Measurements from ENCODE around the gene PRKCQ. TPM values are rescaled to one million over a fixed set of nuclear protein-coding genes. Genes with fewer than 3 reads are reported as not detected.

PRKCQ gene
- total RNA-seq, 4 donors from 2014 or later = 1.8 to 11.6 (median 3.7) TPM

DNA sequence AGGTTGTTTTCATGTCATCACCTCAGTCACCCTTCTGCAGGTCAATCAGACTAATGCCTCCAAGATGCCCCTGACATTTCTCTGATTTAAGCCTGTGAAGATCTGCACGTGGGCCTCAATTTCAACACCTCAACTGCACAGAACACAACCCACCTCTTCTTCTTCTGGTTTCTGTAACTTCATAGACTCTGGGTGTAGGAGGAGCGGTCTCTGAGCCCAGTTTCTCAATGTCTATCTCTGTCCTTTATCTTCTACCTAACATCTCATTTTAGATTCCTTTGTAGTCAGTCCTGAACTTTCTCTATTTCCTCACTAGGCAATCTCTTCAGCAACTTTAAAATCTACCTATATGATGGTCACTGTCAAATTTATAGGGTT lies 85.6 kb downstream of the PRKCQ start:
- peak overlapping the region; percentile 8 to 63 (median 54) for H3K27ac ChIP-seq
- no peaks in the 10 kb centered on the region for H3K27me3 ChIP-seq
- H3K4me3 ChIP-seq = no peak overlapping the region
- H3K9me3 ChIP-seq = no peaks in the 10 kb centered on the region
- H3K36me3 ChIP-seq = no peaks in the 10 kb centered on the region
- no peak for DNase-seq
- no peak for TF ChIP-seq POLR2A (IDR thresholded peaks at IDR 0.05)
- TF ChIP-seq, protein P1, sequence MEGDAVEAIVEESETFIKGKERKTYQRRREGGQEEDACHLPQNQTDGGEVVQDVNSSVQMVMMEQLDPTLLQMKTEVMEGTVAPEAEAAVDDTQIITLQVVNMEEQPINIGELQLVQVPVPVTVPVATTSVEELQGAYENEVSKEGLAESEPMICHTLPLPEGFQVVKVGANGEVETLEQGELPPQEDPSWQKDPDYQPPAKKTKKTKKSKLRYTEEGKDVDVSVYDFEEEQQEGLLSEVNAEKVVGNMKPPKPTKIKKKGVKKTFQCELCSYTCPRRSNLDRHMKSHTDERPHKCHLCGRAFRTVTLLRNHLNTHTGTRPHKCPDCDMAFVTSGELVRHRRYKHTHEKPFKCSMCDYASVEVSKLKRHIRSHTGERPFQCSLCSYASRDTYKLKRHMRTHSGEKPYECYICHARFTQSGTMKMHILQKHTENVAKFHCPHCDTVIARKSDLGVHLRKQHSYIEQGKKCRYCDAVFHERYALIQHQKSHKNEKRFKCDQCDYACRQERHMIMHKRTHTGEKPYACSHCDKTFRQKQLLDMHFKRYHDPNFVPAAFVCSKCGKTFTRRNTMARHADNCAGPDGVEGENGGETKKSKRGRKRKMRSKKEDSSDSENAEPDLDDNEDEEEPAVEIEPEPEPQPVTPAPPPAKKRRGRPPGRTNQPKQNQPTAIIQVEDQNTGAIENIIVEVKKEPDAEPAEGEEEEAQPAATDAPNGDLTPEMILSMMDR (IDR thresholded peaks at IDR 0.05) = no peak
- H3K4me1 ChIP-seq = no peaks in the 10 kb centered on the region

GRCh38 chr10:6493521-6494441 lies 86.3 kb downstream of the PRKCQ start:
- DNase-seq = no peak
- Histone ChIP-seq H3K4me1 (no peaks in the 10 kb centered on the region), H3K36me3 (no peaks in the 10 kb centered on the region), H3K9me3 (no peaks in the 10 kb centered on the region), H3K27ac (peak overlapping the region; percentile 15 to 55 (median 51)), H3K27me3 (no peaks in the 10 kb centered on the region), H3K4me3 (no peak overlapping the region)
- TF ChIP-seq, protein P1 (IDR thresholded peaks at IDR 0.05) = no peak
- no peak for TF ChIP-seq POLR2A (IDR thresholded peaks at IDR 0.05)

DNA sequence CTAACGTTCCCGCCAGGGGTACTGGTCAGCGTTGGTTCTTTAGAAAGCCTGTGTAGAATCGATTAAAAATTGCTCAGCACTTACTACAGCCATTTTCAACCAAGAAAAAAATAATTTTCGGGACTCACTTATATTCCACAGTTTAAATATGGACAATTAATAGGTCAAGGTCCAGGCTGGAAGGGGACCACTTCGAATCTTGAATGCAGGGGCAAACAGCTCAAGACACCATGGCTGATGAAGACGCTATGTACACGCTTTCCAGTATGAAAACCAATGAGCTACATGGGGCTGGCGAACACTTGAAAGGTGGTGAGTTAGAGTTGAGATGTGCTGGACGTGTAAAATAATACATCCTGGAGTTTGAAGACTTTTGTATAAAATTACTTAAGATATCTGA lies 87.2 kb downstream of the PRKCQ start:
- H3K9me3 ChIP-seq = no peaks in the 10 kb centered on the region
- H3K27ac ChIP-seq = peak overlapping the region in 2 of 4 donors; percentile 6 to 54
- no peaks in the 10 kb centered on the region for H3K4me1 ChIP-seq
- no peak for DNase-seq
- no peaks in the 10 kb centered on the region for H3K27me3 ChIP-seq
- H3K36me3 ChIP-seq = no peaks in the 10 kb centered on the region
- TF ChIP-seq, protein P1 (IDR thresholded peaks at IDR 0.05) = no peak
- no peak for TF ChIP-seq POLR2A (IDR thresholded peaks at IDR 0.05)
- no peak overlapping the region for H3K4me3 ChIP-seq

DNA sequence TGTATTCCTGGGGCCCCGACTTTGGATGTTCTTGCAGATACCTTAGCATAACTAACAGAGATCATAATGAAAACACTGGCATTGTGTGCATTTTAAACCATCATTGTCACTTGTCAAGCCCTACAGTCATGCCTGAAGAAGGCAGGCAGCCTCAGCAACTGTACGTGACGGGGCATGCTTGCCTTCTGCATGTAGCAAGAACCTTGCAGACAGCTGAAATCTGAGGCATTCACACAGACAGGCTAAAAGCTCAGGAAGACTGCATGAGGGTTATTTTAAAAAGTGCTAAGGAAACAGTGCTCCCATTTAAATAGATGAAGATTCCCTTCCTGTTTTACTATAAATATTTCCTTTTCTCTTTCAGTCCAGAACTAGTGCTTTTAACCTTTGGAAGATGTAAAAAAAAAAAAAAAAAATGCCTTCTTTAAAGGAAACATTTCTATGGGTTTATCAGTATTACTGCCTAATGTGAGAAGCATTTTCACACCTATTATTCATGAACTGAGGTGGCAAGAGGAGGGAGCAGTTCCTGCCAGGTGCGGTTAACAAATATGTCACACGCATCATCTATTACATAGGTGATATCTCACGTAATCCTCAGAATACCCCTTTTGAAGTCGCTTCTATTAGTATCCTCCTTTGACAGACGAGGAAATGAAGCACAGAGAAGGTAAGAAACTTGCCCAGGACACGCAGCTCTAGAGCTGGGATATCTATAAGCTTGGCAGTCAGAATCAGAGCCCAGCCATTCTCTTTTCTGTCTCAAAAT lies 88.1 kb downstream of the PRKCQ start:
- Histone ChIP-seq H3K36me3 (no peaks in the 10 kb centered on the region), H3K27me3 (no peaks in the 10 kb centered on the region), H3K9me3 (no peaks in the 10 kb centered on the region), H3K4me3 (no peak overlapping the region), H3K27ac (peak overlapping the region in 2 of 4 donors; percentile 39 to 54), H3K4me1 (no peaks in the 10 kb centered on the region)
- no peak for DNase-seq
- TF ChIP-seq POLR2A (IDR thresholded peaks at IDR 0.05) = no peak
- TF ChIP-seq, protein P1 (IDR thresholded peaks at IDR 0.05) = no peak

DNA sequence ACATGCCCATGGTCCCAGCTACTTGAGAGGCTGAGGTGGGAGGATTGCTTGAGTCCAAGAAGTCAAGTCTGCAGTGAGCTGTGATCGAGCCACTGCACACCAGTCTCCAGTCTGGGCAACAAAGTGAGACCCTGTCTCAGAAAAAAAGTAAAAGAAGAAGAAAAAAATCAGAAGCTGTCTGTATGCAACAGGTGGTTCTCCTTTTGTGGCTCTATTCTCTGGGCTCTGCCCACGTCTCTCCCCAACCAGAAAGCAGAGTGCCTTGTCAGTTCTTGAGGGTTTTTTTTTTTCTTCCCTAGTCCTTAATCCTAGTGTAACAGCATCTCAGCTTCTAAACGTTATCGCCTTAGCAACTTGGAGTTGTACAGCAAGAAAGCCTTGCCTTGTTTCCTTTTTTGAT lies 89.5 kb downstream of the PRKCQ start:
- TF ChIP-seq, protein P1 (IDR thresholded peaks at IDR 0.05) = no peak
- no peak for TF ChIP-seq POLR2A (IDR thresholded peaks at IDR 0.05)
- Histone ChIP-seq H3K4me3 (no peak overlapping the region), H3K4me1 (no peaks in the 10 kb centered on the region), H3K27ac (no peak overlapping the region), H3K9me3 (no peaks in the 10 kb centered on the region), H3K36me3 (no peaks in the 10 kb centered on the region), H3K27me3 (no peaks in the 10 kb centered on the region)
- no peak for DNase-seq

All from Peyer's patch (tissue), 4 donors.